CD14-positive monocyte (primary cell): ENCODE data around the gene BLOC1S2. TPM values are rescaled to one million over a fixed set of nuclear protein-coding genes. Genes with fewer than 3 reads are reported as not detected.
"Not testable (repeated sequence)": the region's sequence is repeated elsewhere in the genome, so short reads cannot be mapped to it uniquely, and the experiment has no call there.

Experiments
- DNase-seq, 3 donors: peaks; one replicate each; pipeline ENCODE4 v3.0.0-alpha.2; 2011 to 2022
- H2AFZ ChIP-seq: 2 replicates; pipeline ENCODE4 v1.6.0; 2012; ENCODE audit warnings: mild to moderate bottlenecking, low read depth, low read length, inconsistent platforms; ENCODE audit not compliant: insufficient read depth, poor library complexity, severe bottlenecking
- H3K27ac ChIP-seq, 2 donors: 1 replicate in 1 of 2; 2 replicates in 1 of 2; pipeline ENCODE4 v1.5.1; 2012 to 2013; ENCODE audit warnings: low read length in 2 of 2, control low read depth in 1 of 2, inconsistent platforms in 1 of 2, low read depth in 1 of 2, mild to moderate bottlenecking in 1 of 2
- H3K27me3 ChIP-seq, 2 donors: one replicate each; pipeline versions ENCODE4 v1.6.0 to v1.6.1; 2011 to 2013; ENCODE audit warnings: low read length in 2 of 2; ENCODE audit not compliant: control insufficient read depth in 2 of 2, insufficient read depth in 2 of 2
- H3K36me3 ChIP-seq, 2 donors: replicated peaks in 1 of 2; 1 replicate in 1 of 2; 2 replicates in 1 of 2; pipeline versions ENCODE4 v1.5.1 to v1.6.1; 2012 to 2013; ENCODE audit warnings: low read length in 2 of 2, control low read depth in 1 of 2, inconsistent platforms in 1 of 2, mild to moderate bottlenecking in 1 of 2; ENCODE audit not compliant: insufficient read depth in 2 of 2, control insufficient read depth in 1 of 2
- H3K4me1 ChIP-seq, 2 donors: 1 replicate in 1 of 2; 2 replicates in 1 of 2; pipeline versions ENCODE4 v1.5.1 to v1.6.1; 2012 to 2013; ENCODE audit warnings: low read length in 2 of 2, control low read depth in 1 of 2, inconsistent platforms in 1 of 2, mild to moderate bottlenecking in 1 of 2, moderate library complexity in 1 of 2; ENCODE audit not compliant: insufficient read depth in 2 of 2, control insufficient read depth in 1 of 2
- H3K4me2 ChIP-seq: replicated peaks from 2 replicates; pipeline ENCODE3; 2012; ENCODE audit warnings: low read length, moderate library complexity, mild to moderate bottlenecking; ENCODE audit not compliant: poor library complexity, severe bottlenecking; ENCODE audit errors: extremely low read depth
- H3K4me3 ChIP-seq, 3 experiments: fragments of 200-600 bp in 1 of 3; sonication (generic) in 1 of 3; replicated peaks in 1 of 3; 1 replicate in 2 of 3; 2 replicates in 1 of 3; pipeline ENCODE4 v1.5.1; 2011 to 2013; ENCODE audit warnings: low read length in 3 of 3, mild to moderate bottlenecking in 3 of 3, control low read depth in 2 of 3, low read depth in 2 of 3, inconsistent platforms in 1 of 3, moderate library complexity in 1 of 3
- H3K79me2 ChIP-seq: 2 replicates; pipeline ENCODE4 v1.6.0; 2012; ENCODE audit warnings: mild to moderate bottlenecking, control low read depth, inconsistent platforms, low read length, moderate library complexity; ENCODE audit not compliant: insufficient read depth
- H3K9ac ChIP-seq: 2 replicates; pipeline ENCODE4 v1.6.0; 2017; ENCODE audit warnings: low read length, mild to moderate bottlenecking; ENCODE audit not compliant: insufficient read depth, poor library complexity, severe bottlenecking
- H3K9me3 ChIP-seq, 2 donors: replicated peaks in 1 of 2; 1 replicate in 1 of 2; 2 replicates in 1 of 2; pipeline versions ENCODE4 v1.5.1 to v1.6.1; 2012 to 2013; ENCODE audit warnings: low read length in 2 of 2, control low read depth in 1 of 2; ENCODE audit not compliant: control insufficient read depth in 1 of 2, insufficient read depth in 1 of 2
- H4K20me1 ChIP-seq: 2 replicates; pipeline ENCODE4 v1.6.0; 2012; ENCODE audit warnings: mild to moderate bottlenecking, low read length, control low read depth, moderate library complexity; ENCODE audit not compliant: insufficient read depth
- H3K27ac Mint-ChIP-seq, 7 donors: one replicate each; pipeline ENCODE4 v1.8.0; 2020; ENCODE audit warnings: mild to moderate bottlenecking in 7 of 7, mixed read lengths in 7 of 7, moderate library complexity in 6 of 7, inconsistent platforms in 2 of 7
- H3K27me3 Mint-ChIP-seq, 3 donors: one replicate each; pipeline ENCODE4 v1.8.0; 2021 to 2022; ENCODE audit warnings: low read depth in 3 of 3, mild to moderate bottlenecking in 3 of 3, mixed read lengths in 3 of 3, moderate library complexity in 3 of 3, inconsistent platforms in 1 of 3
- H3K36me3 Mint-ChIP-seq, 2 donors: one replicate each; pipeline ENCODE4 v1.8.0; 2020; ENCODE audit warnings: mixed read lengths in 2 of 2, inconsistent platforms in 1 of 2, mild to moderate bottlenecking in 1 of 2
- H3K4me1 Mint-ChIP-seq: one replicate; pipeline ENCODE4 v1.8.0; 2020; ENCODE audit warnings: mild to moderate bottlenecking, mixed read lengths
- H3K4me3 Mint-ChIP-seq, 2 donors: one replicate each; pipeline ENCODE4 v1.8.0; 2020; ENCODE audit warnings: mild to moderate bottlenecking in 2 of 2, mixed read lengths in 2 of 2, moderate library complexity in 1 of 2
- H3K9me3 Mint-ChIP-seq, 7 donors: one replicate each; pipeline ENCODE4 v1.8.0; 2020 to 2022; ENCODE audit warnings: mixed read lengths in 7 of 7, mild to moderate bottlenecking in 6 of 7, moderate library complexity in 6 of 7, inconsistent platforms in 2 of 7
- WGBS: methylation state at CpG from one replicate; pipeline ENCODE4 v1.1.5; 2013; ENCODE audit warnings: missing lambda C conversion rate; ENCODE audit not compliant: insufficient coverage; 5-methylcytosine and 5-hydroxymethylcytosine counted together
- intact Hi-C, 2 donors: fragments of 100-400 bp; cut with micrococcal nuclease; formaldehyde crosslinking; loops; one replicate each; pipeline versions ENCODE4 v1.15.0 to v1.15.1; 2023
- polyA plus RNA-seq, 3 donors: library from polyadenylated mRNA; depleted of rRNA in 1 of 3; unstranded in 2 of 3; stranded (reverse) in 1 of 3; fragments of 300-500 nt in 2 of 3; fragments of >200 nt in 1 of 3; fragmentation: Illumina TruSeq in 2 of 3; gene quantifications; 1 replicate in 2 of 3; 2 replicates in 1 of 3; pipeline ENCODE4 v1.2.3, GENCODE V29; 2012 to 2021
- TF ChIP-seq, protein P1 (sequence below): fragments of 200-600 bp; IDR thresholded peaks from one replicate; pipeline ENCODE4 v1.8.0; 2022; ENCODE audit warnings: antibody characterized with exemption, mild to moderate bottlenecking

The BLOC1S2 gene
- polyA plus RNA-seq, 3 donors: 37.9 to 142 (median 111) TPM

DNA sequence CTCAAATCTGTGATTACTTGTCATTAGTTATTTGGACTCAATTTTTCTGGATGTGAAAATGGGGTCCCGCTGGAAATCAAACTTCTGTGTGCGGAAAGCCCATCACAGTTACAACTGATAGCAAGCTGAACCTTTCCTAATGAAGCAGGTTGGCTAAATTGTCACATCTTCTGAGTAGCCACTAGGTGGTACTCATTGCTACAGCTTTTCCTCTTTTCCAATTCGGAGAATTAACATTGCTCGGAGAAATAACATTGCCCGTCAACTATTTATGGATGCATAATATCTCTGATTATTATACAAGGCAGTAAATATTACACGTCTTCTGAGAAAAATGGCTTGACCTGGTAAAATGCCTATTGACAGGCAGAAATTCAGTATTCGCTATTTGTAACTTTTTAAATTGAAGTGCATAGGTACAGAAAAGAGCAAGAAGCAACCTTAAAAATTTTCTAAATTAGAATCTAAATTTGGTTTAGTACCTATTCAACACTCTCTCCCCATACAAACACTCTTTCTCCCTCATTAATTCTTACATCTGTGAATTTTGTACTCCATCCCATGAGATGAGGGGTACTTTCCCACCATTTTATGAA, 17.3 kb upstream of the BLOC1S2 start:
- no peak overlapping the region for H3K27ac Mint-ChIP-seq
- H3K4me2 ChIP-seq: no peak overlapping the region
- 70% methylated on average over 2 of the region's 7 CpGs for WGBS
- intact Hi-C loops: loop anchor here in 1 of 2 donors (10.0 kb wide), 1 partner anchor 131 kb away; no protein-coding TSS in a partner anchor
- H3K4me3 Mint-ChIP-seq: peak overlapping the region in 1 of 2 donors; percentile 27
- no peak overlapping the region for H3K4me3 ChIP-seq
- no peaks in the 10 kb centered on the region for H3K36me3 ChIP-seq
- H3K9me3 ChIP-seq: peaks cover 0 to 3% of the 10 kb centered on the region in 2 donors
- H3K4me1 Mint-ChIP-seq: no peaks in the 10 kb centered on the region
- no peaks in the 10 kb centered on the region for H3K4me1 ChIP-seq
- no peaks in the 10 kb centered on the region for H3K79me2 ChIP-seq
- H4K20me1 ChIP-seq: no peaks in the 10 kb centered on the region
- H3K27me3 Mint-ChIP-seq: peaks cover 12 to 32% (median 18%) of the 10 kb centered on the region in 3 donors
- no peak overlapping the region for H3K27ac ChIP-seq
- TF ChIP-seq, protein P1, sequence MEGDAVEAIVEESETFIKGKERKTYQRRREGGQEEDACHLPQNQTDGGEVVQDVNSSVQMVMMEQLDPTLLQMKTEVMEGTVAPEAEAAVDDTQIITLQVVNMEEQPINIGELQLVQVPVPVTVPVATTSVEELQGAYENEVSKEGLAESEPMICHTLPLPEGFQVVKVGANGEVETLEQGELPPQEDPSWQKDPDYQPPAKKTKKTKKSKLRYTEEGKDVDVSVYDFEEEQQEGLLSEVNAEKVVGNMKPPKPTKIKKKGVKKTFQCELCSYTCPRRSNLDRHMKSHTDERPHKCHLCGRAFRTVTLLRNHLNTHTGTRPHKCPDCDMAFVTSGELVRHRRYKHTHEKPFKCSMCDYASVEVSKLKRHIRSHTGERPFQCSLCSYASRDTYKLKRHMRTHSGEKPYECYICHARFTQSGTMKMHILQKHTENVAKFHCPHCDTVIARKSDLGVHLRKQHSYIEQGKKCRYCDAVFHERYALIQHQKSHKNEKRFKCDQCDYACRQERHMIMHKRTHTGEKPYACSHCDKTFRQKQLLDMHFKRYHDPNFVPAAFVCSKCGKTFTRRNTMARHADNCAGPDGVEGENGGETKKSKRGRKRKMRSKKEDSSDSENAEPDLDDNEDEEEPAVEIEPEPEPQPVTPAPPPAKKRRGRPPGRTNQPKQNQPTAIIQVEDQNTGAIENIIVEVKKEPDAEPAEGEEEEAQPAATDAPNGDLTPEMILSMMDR: peak; percentile 79
- H3K9ac ChIP-seq: no peak overlapping the region
- DNase-seq: peak in 2 of 3 donors; percentile 21 to 49
- H3K27me3 ChIP-seq: peaks cover 6 to 12% of the 10 kb centered on the region in 2 donors
- H3K9me3 Mint-ChIP-seq: peaks cover 0 to 7% (median 6%) of the 10 kb centered on the region in 7 donors
- no peak overlapping the region for H2AFZ ChIP-seq
- H3K36me3 Mint-ChIP-seq: no peaks in the 10 kb centered on the region

DNA sequence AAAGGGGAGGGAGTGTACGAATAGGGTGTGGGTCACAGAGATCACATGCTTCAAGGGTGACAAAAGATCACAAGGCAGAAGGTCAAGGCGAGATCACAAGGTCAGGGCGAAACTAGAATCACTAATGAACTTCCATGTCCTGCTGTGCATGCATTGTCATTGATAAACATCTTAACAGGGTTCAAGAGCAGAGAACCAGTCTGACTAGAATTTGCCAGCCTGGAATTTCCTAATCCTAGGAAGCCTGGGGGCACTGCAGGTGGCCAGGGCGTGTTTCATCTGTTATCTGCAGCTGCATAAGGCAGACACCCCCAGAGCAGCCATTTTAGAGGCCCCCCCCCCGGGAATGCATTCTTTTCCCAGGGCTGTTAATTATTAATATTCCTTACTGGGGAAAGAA, 14.6 kb upstream of the BLOC1S2 start:
- intact Hi-C loops: loop anchor here in 1 of 2 donors (10.0 kb wide), 1 partner anchor 134 kb away; no protein-coding TSS in a partner anchor
- not testable (repeated sequence) for H3K4me2 ChIP-seq, H3K9me3 ChIP-seq, H3K4me1 ChIP-seq, H3K9me3 Mint-ChIP-seq, H3K4me3 ChIP-seq, H3K9ac ChIP-seq, DNase-seq, H3K4me3 Mint-ChIP-seq, H4K20me1 ChIP-seq, H3K4me1 Mint-ChIP-seq, H3K36me3 Mint-ChIP-seq, H3K27ac ChIP-seq, H3K36me3 ChIP-seq, H3K79me2 ChIP-seq, H2AFZ ChIP-seq, H3K27ac Mint-ChIP-seq
- 86% methylated on average over 3 of the region's 5 CpGs for WGBS
- H3K27me3 ChIP-seq: peaks cover 2 to 12% of the 10 kb centered on the region in 2 donors
- peaks cover 20 to 34% (median 22%) of the 10 kb centered on the region in 3 donors for H3K27me3 Mint-ChIP-seq
